HCT116 (cell line): Measurements from ENCODE around the gene TBC1D4. TPM values are rescaled to one million over a fixed set of nuclear protein-coding genes. Genes with fewer than 3 reads are reported as not detected.

Experiments
- ATAC-seq: fragments of 200-7000 bp; cut with Tn5 transposase; 2 replicates; pipeline ENCODE4 v1.9.1; 2020; ENCODE audit warnings: mild to moderate bottlenecking, moderate library complexity
- BruUV-seq: library from RNA; stranded (reverse); fragments of 400-500 nt; replicated peaks from 2 replicates; lab custom pipeline; 2021; lab: Mats Ljungman, UMichigan
- CTCF ChIA-PET: fragments of 300-600 bp; sonication (Branson Sonifier 250); formaldehyde crosslinking; loops from one replicate; lab custom pipeline; 2021; ENCODE audit warnings: antibody characterized with exemption; lab: Charles Lee
- POLR2A ChIA-PET: fragments of 300-600, 350-600 bp; sonication (Branson Sonifier 250); formaldehyde crosslinking; loops from one replicate; lab custom pipeline; 2021; ENCODE audit warnings: antibody characterized with exemption; lab: Charles Lee
- RAD21 ChIA-PET, 2 experiments: fragments of 300-600 bp; sonication (Branson Sonifier 250); formaldehyde crosslinking; loops; one replicate each; lab custom pipeline; 2023; ENCODE audit warnings: low total read pairs in 2 of 2; ENCODE audit not compliant: uncharacterized antibody in 2 of 2, unreplicated experiment in 2 of 2, low non-redundant PET in 1 of 2; lab: Charles Lee
- DNase-seq: peaks from one replicate; pipeline ENCODE4 v3.0.0-alpha.2; 2010; ENCODE audit warnings: low read depth, low spot score
- H2AFZ ChIP-seq: fragments of 200-600 bp; shearing (Covaris generic), sonication (generic); 2 replicates; pipeline ENCODE4 v1.6.1; 2017; ENCODE audit warnings: low read depth, mixed run types, mixed read lengths, antibody characterized with exemption, low read length; ENCODE audit not compliant: poor library complexity, severe bottlenecking
- H3K27ac ChIP-seq: 2 replicates; pipeline ENCODE4 v1.5.1; 2012; ENCODE audit warnings: low read depth, low read length
- H3K27me3 ChIP-seq: fragments of 200-600 bp; sonication (generic); 2 replicates; pipeline ENCODE4 v1.6.1; 2016; ENCODE audit warnings: mixed run types, low read length, mixed read lengths; ENCODE audit not compliant: insufficient read depth
- H3K36me3 ChIP-seq, 2 experiments: fragments of 200-500 bp in 1 of 2; fragments of 200-600 bp in 1 of 2; sonication (Bioruptor generic) in 1 of 2; sonication (generic) in 1 of 2; 2 replicates each; pipeline versions ENCODE4 v1.5.1 to v1.6.1; 2014 to 2016; ENCODE audit warnings: low read length in 2 of 2, inconsistent platforms in 1 of 2, mixed read lengths in 1 of 2, mixed run types in 1 of 2; ENCODE audit not compliant: insufficient read depth in 2 of 2, control insufficient read depth in 1 of 2
- H3K4me1 ChIP-seq, 2 experiments: fragments of 200-600 bp in 1 of 2; sonication (generic) in 1 of 2; 2 replicates each; pipeline versions ENCODE4 v1.5.1 to v1.6.1; 2012 to 2017; ENCODE audit warnings: low read length in 2 of 2, inconsistent platforms in 1 of 2, mild to moderate bottlenecking in 1 of 2, mixed read lengths in 1 of 2, mixed run types in 1 of 2, moderate library complexity in 1 of 2; ENCODE audit not compliant: insufficient read depth in 2 of 2, control insufficient read depth in 1 of 2
- H3K4me2 ChIP-seq: fragments of 200-600 bp; sonication (generic); 2 replicates; pipeline ENCODE4 v1.6.1; 2017; ENCODE audit warnings: mixed run types, low read length, mixed read lengths
- H3K4me3 ChIP-seq, 2 experiments: fragments of 200-600 bp in 1 of 2; sonication (generic) in 1 of 2; replicated peaks in 1 of 2; 2 replicates each; pipeline ENCODE4 v1.5.1; 2011 to 2016; ENCODE audit warnings: low read length in 2 of 2, control low read depth in 1 of 2, low read depth in 1 of 2, mild to moderate bottlenecking in 1 of 2, mixed read lengths in 1 of 2, mixed run types in 1 of 2
- H3K79me2 ChIP-seq: fragments of 200-600 bp; sonication (generic); 2 replicates; pipeline ENCODE4 v1.6.1; 2017; ENCODE audit warnings: mild to moderate bottlenecking, mixed run types, low read length, moderate library complexity, mixed read lengths; ENCODE audit not compliant: insufficient read depth
- H3K9ac ChIP-seq: fragments of 200-600 bp; sonication (generic); 2 replicates; pipeline ENCODE4 v1.6.1; 2016; ENCODE audit warnings: low read length, mixed read lengths
- H3K9me2 ChIP-seq: fragments of 200-600 bp; sonication (generic), shearing (Covaris generic); 2 replicates; pipeline ENCODE4 v1.6.1; 2017; ENCODE audit warnings: mixed run types, mild to moderate bottlenecking, moderate library complexity; ENCODE audit not compliant: insufficient read depth
- H3K9me3 ChIP-seq, 2 experiments: fragments of 200-500 bp in 1 of 2; fragments of 200-600 bp in 1 of 2; sonication (Bioruptor generic) in 1 of 2; sonication (generic) in 1 of 2; 2 replicates each; pipeline ENCODE4 v1.6.1; 2014 to 2017; ENCODE audit warnings: low read length in 2 of 2, mixed read lengths in 2 of 2, inconsistent platforms in 1 of 2, low read depth in 1 of 2, mild to moderate bottlenecking in 1 of 2, mixed run types in 1 of 2, moderate library complexity in 1 of 2; ENCODE audit not compliant: control insufficient read depth in 1 of 2, insufficient read depth in 1 of 2
- H4K20me1 ChIP-seq: fragments of 200-600 bp; sonication (generic), shearing (Covaris generic); 2 replicates; pipeline ENCODE4 v1.6.1; 2017; ENCODE audit warnings: mixed run types, mild to moderate bottlenecking, moderate library complexity; ENCODE audit not compliant: insufficient read depth
- ATF3 ChIP-seq: IDR thresholded peaks from 2 replicates; pipeline ENCODE4 v1.6.1; 2012
- CBX3 ChIP-seq: IDR thresholded peaks from 2 replicates; pipeline ENCODE4 v1.6.1; 2012; ENCODE audit warnings: low read depth
- CTCF ChIP-seq, 3 experiments: fragments of 200-600 bp in 1 of 3; sonication (generic) in 1 of 3; IDR thresholded peaks in 2 of 3; conservative IDR thresholded peaks in 1 of 3; 2 replicates each; pipeline ENCODE4 v1.5.1; 2012 to 2017; ENCODE audit warnings: low read depth in 2 of 3, low read length in 2 of 3, antibody characterized with exemption in 1 of 3, borderline replicate concordance in 1 of 3, control low read depth in 1 of 3, mild to moderate bottlenecking in 1 of 3, mixed read lengths in 1 of 3, mixed run types in 1 of 3, moderate library complexity in 1 of 3; ENCODE audit not compliant: insufficient read depth in 1 of 3
- EGR1 ChIP-seq: IDR thresholded peaks from 2 replicates; pipeline ENCODE4 v1.6.1; 2012; ENCODE audit warnings: low read depth
- ELF1 ChIP-seq: IDR thresholded peaks from 2 replicates; pipeline ENCODE4 v1.6.1; 2012; ENCODE audit warnings: low read depth, borderline replicate concordance
- EZH2 ChIP-seq: fragments of 200-600 bp; sonication (generic); IDR thresholded peaks from 2 replicates; pipeline ENCODE4 v1.6.1; 2017; ENCODE audit warnings: antibody characterized with exemption, mixed run types
- EZH2phosphoT487 ChIP-seq: fragments of 200-600 bp; IDR thresholded peaks from 2 replicates; pipeline ENCODE4 v1.6.1; 2018; ENCODE audit warnings: antibody characterized with exemption, borderline replicate concordance
- FOSL1 ChIP-seq: IDR thresholded peaks from 2 replicates; pipeline ENCODE4 v1.6.1; 2012; ENCODE audit warnings: low read depth
- JUND ChIP-seq: IDR thresholded peaks from 2 replicates; pipeline ENCODE4 v1.6.1; 2012
- MAX ChIP-seq: IDR thresholded peaks from 2 replicates; pipeline ENCODE4 v1.6.1; 2012
- POLR2A ChIP-seq: IDR thresholded peaks from 2 replicates; pipeline ENCODE4 v1.7.0; 2011; ENCODE audit warnings: borderline replicate concordance; ENCODE audit not compliant: insufficient read depth, insufficient read length; ENCODE audit errors: extremely low read depth
- RAD21 ChIP-seq: IDR thresholded peaks from 2 replicates; pipeline ENCODE4 v1.6.1; 2012; ENCODE audit warnings: low read depth, mild to moderate bottlenecking
- REST ChIP-seq: IDR thresholded peaks from 2 replicates; pipeline ENCODE4 v1.6.1; 2012; ENCODE audit warnings: low read depth
- SIN3A ChIP-seq: IDR thresholded peaks from 2 replicates; pipeline ENCODE4 v1.6.1; 2012; ENCODE audit warnings: low read depth
- SP1 ChIP-seq: IDR thresholded peaks from 2 replicates; pipeline ENCODE4 v1.6.1; 2012; ENCODE audit warnings: low read depth
- SRF ChIP-seq: IDR thresholded peaks from 2 replicates; pipeline ENCODE4 v1.6.1; 2012; ENCODE audit warnings: low read depth
- TCF7L2 ChIP-seq: IDR thresholded peaks from 2 replicates; pipeline ENCODE4 v1.7.0; 2011; ENCODE audit warnings: borderline replicate concordance, inconsistent platforms; ENCODE audit not compliant: insufficient read depth, insufficient read length; ENCODE audit errors: extremely low read depth
- YY1 ChIP-seq: IDR thresholded peaks from 2 replicates; pipeline ENCODE4 v1.6.1; 2011; ENCODE audit warnings: low read length, low read depth, moderate library complexity, mild to moderate bottlenecking; ENCODE audit not compliant: insufficient replicate concordance; ENCODE audit errors: extremely low read depth
- ZBTB33 ChIP-seq: IDR thresholded peaks from 2 replicates; pipeline ENCODE4 v1.6.1; 2011; ENCODE audit warnings: mild to moderate bottlenecking, low read length, moderate library complexity; ENCODE audit not compliant: insufficient replicate concordance; ENCODE audit errors: extremely low read depth
- ZFX ChIP-seq: fragments of 450-650 bp; IDR thresholded peaks from 2 replicates; pipeline ENCODE4 v1.6.1; 2017
- intact Hi-C: fragments of 100-400 bp; cut with micrococcal nuclease; formaldehyde crosslinking; loops from 2 replicates; pipeline ENCODE4 v1.10.0; 2022
- total RNA-seq: library from RNA; stranded (reverse); gene quantifications from one replicate; pipeline ENCODE4 v1.2.1, GENCODE V29; 2021; ENCODE audit not compliant: unreplicated experiment

The TBC1D4 gene
- total RNA-seq, 1 experiment from 2014 or later: 24.6 TPM

GRCh38 chr13:75521956-75522355 is 40.0 kb upstream of the TBC1D4 start:
- no peaks in the 10 kb centered on the region for H3K9me2 ChIP-seq
- no peak for TF ChIP-seq FOSL1
- no peak for TF ChIP-seq POLR2A
- TF ChIP-seq EZH2phosphoT487: no peak
- no peak for TF ChIP-seq YY1
- no peak for TF ChIP-seq SIN3A
- no peak for TF ChIP-seq REST
- no peak for TF ChIP-seq JUND
- no peak for TF ChIP-seq SP1
- TF ChIP-seq CBX3: no peak
- TF ChIP-seq EGR1: no peak
- TF ChIP-seq EZH2: no peak
- TF ChIP-seq ELF1: no peak
- no peak for TF ChIP-seq TCF7L2
- no peak for TF ChIP-seq ZBTB33
- no peak for TF ChIP-seq SRF
- TF ChIP-seq ATF3: no peak
- TF ChIP-seq RAD21: no peak
- TF ChIP-seq CTCF (IDR thresholded peaks at IDR 0.05 in 2 of 3, conservative IDR thresholded peaks at IDR 0.05 in 1 of 3; ENCODE audit: borderline replicate concordance in 1 of 3, insufficient read depth in 1 of 3, low read depth in 2 of 3, low read length in 2 of 3): no peak
- TF ChIP-seq ZFX: no peak
- no peak for TF ChIP-seq MAX
- TF ChIP-seq, all 23 proteins: peak for 0
- Histone ChIP-seq H3K27ac (no peak overlapping the region), H3K4me1 (no peaks in the 10 kb centered on the region), H4K20me1 (no peaks in the 10 kb centered on the region), H3K9ac (no peak overlapping the region), H3K36me3 (peaks cover 0 to 9% of the 10 kb centered on the region in 2 experiments; a peak in 2 of 4 replicates), H3K4me3 (no peak overlapping the region), H3K79me2 (no peaks in the 10 kb centered on the region), H2AFZ (no peak overlapping the region), H3K9me3 (no peaks in the 10 kb centered on the region), H3K27me3 (no peaks in the 10 kb centered on the region), H3K4me2 (no peak overlapping the region)
- ChIA-PET POLR2A (no interaction called here), CTCF (no interaction called here), RAD21 (no interaction called here)
- ATAC-seq (no peak), DNase-seq (no peak)
- BruUV-seq: no TSS peak
- intact Hi-C loops: no loop called here
